ENCODE measurements around the gene GNG12. TPM values are rescaled to one million over a fixed set of nuclear protein-coding genes. Genes with fewer than 3 reads are reported as not detected.

The GNG12 gene
- total and polyA plus RNA-seq, 8 donors = 7.3 to 39.8 (median 21.1) TPM

DNA sequence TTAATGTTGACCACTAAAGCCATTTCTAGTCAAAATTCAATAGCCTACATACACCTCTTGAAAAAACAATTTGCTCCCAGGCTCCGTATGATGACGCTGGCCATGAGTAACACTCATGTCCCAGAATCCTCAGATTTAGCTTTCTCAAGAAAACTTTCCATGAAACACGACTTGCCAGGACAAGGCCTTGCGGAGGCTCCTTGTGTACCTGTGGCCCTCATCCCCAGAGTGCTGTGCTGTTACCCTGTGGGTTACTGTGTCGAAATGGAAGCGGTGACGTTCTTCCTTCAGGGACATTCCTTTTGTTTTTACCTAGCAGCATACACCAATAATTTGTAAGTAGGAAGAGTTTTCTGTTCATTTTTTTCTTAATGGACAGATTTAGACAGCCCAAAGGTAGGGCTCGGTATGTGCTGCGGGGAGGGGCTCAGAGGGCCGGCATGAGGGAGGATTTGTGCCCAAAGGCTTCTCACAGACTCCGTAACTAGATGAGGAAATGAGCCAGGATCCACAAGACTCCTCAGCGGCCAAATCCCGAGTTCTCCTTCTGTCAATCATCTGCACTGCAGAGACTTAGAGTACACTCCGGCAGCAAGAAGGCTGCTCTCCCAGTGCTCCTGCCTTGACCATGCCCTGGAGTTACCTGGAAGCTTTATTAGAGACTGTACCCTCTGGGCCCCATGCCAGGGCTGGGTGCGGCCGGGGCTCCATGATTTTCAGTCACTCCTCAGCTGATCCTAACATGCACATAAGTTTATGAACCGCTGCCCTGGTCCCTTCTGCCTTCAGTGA, 17.8 kb downstream of the GNG12 start:
- ATAC-seq = peak in 1 of 4 donors; percentile 8
- H3K4me3 ChIP-seq = no peak overlapping the region

DNA sequence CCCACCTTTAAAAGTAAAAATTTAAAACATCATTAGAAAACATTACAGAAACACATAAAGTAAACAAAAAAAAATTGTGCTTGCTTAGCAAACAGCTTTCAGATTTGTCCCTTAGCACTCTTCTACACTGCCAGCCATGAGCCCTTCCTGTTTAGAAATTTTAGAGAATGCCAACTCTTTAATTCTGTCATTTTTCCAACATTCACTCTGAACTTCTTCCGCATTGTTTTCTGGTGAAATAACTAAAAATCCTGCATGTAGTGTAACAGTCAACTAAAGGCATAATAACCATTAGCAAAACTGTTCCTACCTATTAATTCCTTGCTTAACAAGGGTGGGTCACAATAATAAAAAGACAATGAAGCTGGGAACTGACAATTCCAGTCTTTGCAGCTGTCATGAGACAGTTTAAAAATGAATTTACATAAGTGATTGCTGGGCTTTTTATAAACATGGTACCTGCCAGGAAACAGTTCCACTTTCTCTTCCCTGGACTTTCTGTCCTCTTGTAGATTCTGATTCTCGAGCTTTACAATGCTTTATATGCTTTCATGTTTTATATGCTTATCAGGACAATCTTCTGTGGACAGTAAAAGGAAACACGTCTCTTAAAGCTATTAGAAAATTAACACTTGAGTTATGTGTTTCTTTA, 19.0 kb downstream of the GNG12 start:
- peak; percentile 70 to 77 (median 72) for ATAC-seq
- DNase-seq = no peak
- H3K4me1 ChIP-seq = peaks cover 10 to 26% (median 13%) of the 10 kb centered on the region in 3 donors
- intact Hi-C loops (cut with DNase I) = no loop called here
- no peak overlapping the region for H3K4me3 ChIP-seq
- 16 to 19% methylated on average over 3 of the region's 3 CpGs for whole genome bisulfite sequencing, 2 donors
- peak; percentile 9 for FAIRE-seq
- TF ChIP-seq, protein P1, sequence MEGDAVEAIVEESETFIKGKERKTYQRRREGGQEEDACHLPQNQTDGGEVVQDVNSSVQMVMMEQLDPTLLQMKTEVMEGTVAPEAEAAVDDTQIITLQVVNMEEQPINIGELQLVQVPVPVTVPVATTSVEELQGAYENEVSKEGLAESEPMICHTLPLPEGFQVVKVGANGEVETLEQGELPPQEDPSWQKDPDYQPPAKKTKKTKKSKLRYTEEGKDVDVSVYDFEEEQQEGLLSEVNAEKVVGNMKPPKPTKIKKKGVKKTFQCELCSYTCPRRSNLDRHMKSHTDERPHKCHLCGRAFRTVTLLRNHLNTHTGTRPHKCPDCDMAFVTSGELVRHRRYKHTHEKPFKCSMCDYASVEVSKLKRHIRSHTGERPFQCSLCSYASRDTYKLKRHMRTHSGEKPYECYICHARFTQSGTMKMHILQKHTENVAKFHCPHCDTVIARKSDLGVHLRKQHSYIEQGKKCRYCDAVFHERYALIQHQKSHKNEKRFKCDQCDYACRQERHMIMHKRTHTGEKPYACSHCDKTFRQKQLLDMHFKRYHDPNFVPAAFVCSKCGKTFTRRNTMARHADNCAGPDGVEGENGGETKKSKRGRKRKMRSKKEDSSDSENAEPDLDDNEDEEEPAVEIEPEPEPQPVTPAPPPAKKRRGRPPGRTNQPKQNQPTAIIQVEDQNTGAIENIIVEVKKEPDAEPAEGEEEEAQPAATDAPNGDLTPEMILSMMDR (IDR thresholded peaks at IDR 0.05) = no peak
- H3K36me3 ChIP-seq = no peaks in the 10 kb centered on the region
- no peaks in the 10 kb centered on the region for H3K27me3 ChIP-seq
- H3K9me3 ChIP-seq = no peaks in the 10 kb centered on the region
- H3K27ac ChIP-seq = peak overlapping the region in 3 of 4 donors; percentile 28 to 74 (median 73)

More for the DNA sequence above, 17.8 kb downstream of the GNG12 start:
- peaks cover 10 to 29% (median 13%) of the 10 kb centered on the region in 3 donors for H3K4me1 ChIP-seq
- WGBS, 2 donors = 92 to 93% methylated on average over 17 of the region's 17 CpGs
- DNase-seq (no peak), FAIRE-seq (no peak)
- TF ChIP-seq, protein P1 (IDR thresholded peaks at IDR 0.05) = no peak
- no peaks in the 10 kb centered on the region for H3K27me3 ChIP-seq
- H3K36me3 ChIP-seq = no peaks in the 10 kb centered on the region
- peak overlapping the region in 2 of 4 donors; percentile 73 to 74 for H3K27ac ChIP-seq
- H3K9me3 ChIP-seq = no peaks in the 10 kb centered on the region
- intact Hi-C loops (cut with DNase I) = no loop called here

DNA sequence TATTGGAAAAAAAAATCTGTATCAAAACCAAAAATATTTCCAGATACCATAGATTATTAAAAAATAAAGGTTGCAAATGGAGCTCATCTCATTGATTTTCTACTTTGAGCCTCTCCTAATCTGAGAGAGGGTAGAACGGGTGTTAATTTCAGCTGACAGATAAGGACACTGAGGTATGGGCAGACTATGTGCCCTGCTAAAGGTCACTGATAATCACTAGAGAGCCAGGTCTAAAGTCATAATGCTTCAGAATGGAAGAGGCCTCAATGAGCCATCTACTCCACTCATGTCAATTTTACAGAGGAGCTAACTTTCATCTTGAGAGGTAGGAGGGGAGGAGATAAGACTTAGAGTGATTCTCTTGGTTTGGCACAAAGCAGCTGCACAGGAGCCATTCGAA, 21.0 kb downstream of the GNG12 start:
- ATAC-seq = no peak
- TF ChIP-seq, protein P1 (IDR thresholded peaks at IDR 0.05) = no peak
- intact Hi-C loops (cut with DNase I) = no loop called here

DNA sequence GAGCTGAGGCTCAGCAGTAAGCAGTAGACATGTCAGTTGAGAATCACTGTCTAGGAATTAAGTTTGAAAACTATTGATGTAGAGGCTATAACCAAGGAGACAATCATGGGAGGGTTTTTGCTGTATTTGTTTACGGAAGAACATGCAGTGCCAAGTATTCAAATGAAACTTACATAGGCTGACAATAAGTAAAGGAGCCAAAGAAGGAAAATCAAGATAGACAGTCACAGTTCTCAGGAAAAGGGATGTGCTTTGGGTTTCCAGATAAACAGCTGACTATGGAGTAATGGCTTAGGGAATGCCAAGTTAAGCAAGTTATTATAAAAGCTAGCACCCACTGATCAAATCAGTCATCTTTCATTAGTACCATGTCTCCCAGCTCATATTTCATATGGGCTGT, 21.5 kb downstream of the GNG12 start:
- no peak overlapping the region for H3K4me3 ChIP-seq
- WGBS, 2 donors = 83 to 88% methylated on average over 1 of the region's 1 CpG
- H3K36me3 ChIP-seq = no peaks in the 10 kb centered on the region
- DNase-seq (no peak), FAIRE-seq (no peak), ATAC-seq (no peak)
- TF ChIP-seq, protein P1 (IDR thresholded peaks at IDR 0.05) = no peak
- peaks cover 10 to 29% (median 13%) of the 10 kb centered on the region in 3 donors for H3K4me1 ChIP-seq
- peaks cover 0 to 3% (median 0%) of the 10 kb centered on the region in 4 donors for H3K9me3 ChIP-seq
- no peak overlapping the region for H3K27ac ChIP-seq
- no peaks in the 10 kb centered on the region for H3K27me3 ChIP-seq
- intact Hi-C loops (cut with DNase I) = no loop called here

More for the DNA sequence above, 21.0 kb downstream of the GNG12 start:
- Histone ChIP-seq H3K36me3 (no peaks in the 10 kb centered on the region), H3K9me3 (no peaks in the 10 kb centered on the region), H3K27me3 (no peaks in the 10 kb centered on the region), H3K4me1 (peaks cover 10 to 29% (median 13%) of the 10 kb centered on the region in 3 donors), H3K27ac (no peak overlapping the region), H3K4me3 (no peak overlapping the region)
- DNase-seq = no peak
- WGBS, 2 donors = 59 to 60% methylated on average over 2 of the region's 2 CpGs
- FAIRE-seq = no peak

All from pancreas (tissue), 10 donors.